Stimulated activated CD4-positive, alpha-beta T cell treated with anti-CD3 and anti-CD28 coated beads, Interleukin-2, amount 100 ng/mL, for 24 hours (primary cell): ENCODE results near the gene HNF1B.
A peak's percentile ranks its signal among the peaks of the same experiment; 100 is the strongest.
"Not testable (repeated sequence)": the region's sequence is repeated elsewhere in the genome, so short reads cannot be mapped to it uniquely, and the experiment has no call there.

Experiments
- DNase-seq, 2 donors: peaks; one replicate each; pipeline ENCODE4 v3.0.0-alpha.2; 2020

The HNF1B gene

DNA sequence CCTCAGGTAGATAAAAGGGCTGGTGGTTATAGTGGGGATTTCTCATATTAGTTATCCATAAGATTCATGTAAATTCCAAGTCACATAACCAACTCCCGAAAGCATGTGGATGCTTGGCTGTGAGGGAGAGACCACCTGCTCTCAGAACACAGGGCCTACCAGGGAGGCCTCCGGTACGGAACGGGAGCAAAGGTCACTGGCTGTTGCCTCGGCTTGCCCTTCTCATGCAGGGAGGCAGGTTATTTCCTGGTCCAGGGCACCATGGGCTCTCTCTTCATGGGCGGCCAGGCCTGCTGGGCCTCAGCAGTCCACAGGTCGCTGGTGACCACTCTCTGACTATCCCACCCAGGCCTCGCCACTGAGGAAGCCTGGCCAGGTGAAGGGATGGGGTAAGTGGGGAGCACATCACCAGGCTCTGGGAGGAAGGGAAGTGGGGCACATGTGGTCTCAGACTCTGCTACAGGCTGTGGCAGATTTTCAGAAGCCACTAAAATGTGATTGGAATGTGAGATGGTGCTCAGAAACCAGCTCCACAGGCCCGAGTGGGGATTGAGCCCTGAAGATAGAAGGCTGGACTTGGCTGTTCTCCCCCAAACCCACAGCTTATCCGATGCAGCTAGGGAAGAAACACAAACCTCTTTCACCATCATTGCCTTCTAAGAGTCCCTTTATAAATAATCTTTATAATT is 45.4 kb downstream of the HNF1B start:
- DNase-seq, result no peak

DNA sequence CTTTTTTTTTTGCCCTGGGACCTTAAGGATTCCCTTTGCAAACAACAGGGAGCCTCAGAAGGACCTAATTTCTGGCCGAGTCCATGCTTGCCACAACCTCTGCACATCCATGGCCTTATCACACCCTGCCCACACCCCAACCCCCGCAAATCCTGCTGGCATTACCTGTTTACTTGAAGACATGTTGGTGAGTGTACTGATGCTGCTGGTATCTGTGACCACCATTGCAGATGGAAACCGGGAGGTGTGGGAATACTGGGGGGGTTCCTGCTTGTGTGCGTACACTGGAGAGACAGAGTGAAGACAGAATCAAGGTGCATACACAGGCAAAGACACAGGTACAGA is 46.0 kb downstream of the HNF1B start:
- no peak for DNase-seq

DNA sequence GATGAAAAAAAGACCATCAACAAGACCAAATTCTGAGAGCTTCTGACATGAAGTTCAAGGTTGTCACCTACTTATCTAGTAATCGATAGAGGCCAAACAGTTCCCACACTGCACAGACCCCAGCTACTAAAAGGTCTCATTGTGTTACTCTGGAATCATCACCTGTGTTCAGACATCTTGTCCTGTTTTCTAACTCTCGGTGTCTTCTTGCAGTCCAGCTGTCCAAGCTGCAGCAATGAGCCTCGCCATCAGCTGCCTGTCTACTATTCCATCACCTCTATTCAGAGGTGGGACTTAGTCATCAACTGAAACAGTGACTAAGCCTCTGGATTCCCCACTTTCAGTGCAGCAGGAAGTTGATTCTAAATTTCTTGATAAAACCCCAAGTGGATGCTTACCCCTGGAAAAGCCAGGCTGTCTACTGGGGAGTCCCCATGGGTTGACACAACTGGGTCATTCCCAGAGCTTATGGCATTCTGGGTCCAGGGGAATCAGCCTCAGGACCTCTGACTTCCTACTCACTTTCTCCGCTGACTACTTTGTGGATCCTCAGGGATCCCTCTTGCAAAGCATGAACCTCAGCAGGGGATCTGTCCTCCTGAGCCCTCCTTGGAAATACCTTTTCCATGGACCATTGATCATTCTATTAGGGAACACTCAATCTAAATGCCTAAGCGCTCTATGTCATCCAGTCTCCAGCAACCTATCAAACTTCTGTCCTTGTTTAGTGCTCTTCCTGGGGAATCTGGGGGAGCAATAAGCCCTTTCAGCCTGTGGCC is 46.5 kb downstream of the HNF1B start:
- DNase-seq, result peak in 1 of 2 donors; percentile 23

DNA sequence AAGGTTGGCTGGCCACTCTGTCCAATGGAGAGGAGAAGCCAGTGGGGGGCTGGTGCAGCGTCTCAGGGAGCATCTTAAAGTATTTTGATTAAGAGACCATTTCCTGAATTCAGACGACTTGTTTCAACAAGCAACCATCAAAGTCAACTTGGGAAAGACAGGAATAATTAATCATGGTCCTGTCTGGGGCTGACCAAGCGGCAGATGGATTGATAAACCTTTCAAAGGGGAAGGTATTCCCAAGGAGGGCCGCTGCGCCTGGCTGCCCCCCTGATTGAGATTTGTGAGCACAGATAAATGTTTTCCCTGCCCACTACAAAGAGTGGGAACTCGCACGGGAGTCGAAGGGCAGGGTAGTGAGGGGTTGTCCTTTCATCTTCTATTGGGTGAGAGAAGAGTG is 47.5 kb downstream of the HNF1B start:
- no peak for DNase-seq

DNA sequence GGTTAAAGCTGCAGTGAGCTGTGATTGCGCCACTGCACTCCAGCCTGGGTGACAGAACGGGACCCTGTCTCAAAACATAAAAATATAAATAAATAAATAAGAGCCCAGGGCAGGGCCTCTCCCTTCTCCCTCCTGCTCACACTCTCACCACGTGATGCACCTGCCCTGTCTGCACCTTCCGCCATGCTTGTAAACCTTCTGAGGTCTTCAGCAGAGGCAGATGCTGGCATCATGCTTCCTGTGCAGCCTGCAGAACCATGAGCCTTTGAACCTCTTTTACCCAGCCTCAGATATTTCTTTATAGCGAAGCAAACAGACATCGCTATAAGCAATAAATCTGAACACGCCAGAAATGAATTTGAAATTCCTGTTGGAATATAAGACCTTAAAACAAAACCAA is 48.5 kb downstream of the HNF1B start:
- DNase-seq, result no peak

DNA sequence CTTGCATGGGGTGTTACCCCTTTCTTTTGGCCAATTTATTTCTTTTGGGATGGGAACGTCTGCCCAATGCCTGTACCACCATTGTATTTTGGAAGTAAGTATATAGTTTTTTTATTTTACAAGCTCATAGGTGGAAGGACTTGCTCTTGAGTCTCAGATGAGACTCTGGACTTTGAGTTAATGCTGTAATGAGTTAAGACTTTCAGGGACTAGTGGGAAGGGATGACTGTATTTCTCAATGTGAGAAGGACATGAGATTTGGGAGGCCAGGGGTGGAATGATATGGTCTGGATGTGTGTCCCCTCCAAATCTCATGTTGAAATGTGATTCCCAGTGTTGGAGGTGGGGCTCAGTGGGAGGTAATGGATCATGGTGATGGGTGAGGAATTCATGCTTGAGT is 49.1 kb downstream of the HNF1B start:
- no peak for DNase-seq

DNA sequence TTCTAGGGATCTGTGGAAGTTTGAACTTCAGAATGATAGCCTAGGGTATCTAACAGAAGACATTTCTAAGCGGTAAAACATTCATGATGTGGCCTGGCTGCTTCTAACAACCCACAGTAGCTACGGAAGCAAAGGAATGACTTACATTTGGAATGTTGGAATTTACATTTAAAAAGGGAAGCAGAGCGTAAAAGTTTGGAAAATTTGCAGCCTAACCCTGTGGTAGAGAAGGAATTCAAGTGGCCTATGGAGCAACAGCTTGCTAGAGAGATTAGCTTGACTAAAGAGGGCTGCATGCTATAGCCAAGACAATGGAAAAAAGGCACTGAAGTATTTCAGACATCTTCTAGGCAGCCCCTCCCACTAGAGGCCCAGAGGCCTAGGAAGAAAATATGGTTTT is 50.1 kb downstream of the HNF1B start:
- no peak for DNase-seq

DNA sequence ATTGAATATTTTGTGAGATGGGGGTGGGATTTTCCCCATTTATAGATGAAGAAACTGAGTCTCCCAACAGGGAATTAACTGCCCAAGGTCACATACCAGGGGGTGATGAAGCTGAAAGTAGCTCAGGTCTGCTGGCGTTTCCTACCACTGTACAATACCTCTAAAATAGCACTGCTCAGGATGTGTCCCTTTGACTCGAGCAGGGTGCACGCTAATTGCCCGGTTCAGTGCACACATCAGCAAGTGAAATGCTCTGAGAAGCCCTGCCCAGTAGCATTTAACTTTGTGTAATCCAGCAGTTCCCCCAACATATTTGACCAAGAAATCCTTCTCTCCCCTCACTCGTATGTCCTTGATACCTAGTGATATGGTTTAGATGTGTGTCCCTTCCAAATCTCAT is 51.5 kb downstream of the HNF1B start:
- no peak for DNase-seq

DNA sequence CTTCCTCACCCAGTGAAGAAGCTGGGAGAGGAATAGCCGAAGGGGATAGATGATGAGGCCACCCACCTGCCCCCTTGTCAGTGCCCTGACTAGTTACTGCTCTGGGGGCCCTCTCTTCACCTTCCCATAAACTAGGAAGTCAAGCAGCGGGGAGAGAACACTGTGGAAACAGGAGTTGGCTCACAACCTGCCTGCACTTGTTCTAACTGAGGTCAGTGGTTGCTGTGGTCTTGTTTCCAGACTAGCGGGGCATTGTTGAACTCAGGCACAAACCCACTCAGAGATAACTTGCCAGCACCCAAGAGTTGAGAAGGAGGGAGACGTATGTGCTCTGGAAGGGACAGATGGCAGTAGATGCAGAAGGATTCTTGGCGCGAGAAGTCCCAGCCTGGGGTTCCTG is 53.1 kb downstream of the HNF1B start:
- no peak for DNase-seq

DNA sequence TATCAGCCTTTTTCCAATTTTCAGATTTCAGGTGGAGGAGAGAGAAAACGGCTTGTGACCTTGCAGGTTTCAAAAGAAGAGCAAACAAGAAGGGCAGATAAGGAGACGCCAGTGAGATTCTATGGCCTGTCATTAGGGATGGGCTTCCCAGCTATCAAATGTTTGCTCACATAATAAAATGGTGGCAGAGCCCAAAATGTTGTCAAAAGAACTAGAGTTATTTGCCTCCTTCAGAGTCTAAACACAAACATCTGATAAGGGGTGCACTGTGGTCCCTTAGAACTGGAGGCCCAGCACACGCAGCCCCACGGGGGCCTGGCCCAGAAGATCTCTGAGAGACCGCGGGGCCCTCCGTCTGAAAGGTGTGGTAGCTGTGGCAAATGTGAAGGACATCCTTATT is 55.5 kb downstream of the HNF1B start:
- DNase-seq, result no peak

DNA sequence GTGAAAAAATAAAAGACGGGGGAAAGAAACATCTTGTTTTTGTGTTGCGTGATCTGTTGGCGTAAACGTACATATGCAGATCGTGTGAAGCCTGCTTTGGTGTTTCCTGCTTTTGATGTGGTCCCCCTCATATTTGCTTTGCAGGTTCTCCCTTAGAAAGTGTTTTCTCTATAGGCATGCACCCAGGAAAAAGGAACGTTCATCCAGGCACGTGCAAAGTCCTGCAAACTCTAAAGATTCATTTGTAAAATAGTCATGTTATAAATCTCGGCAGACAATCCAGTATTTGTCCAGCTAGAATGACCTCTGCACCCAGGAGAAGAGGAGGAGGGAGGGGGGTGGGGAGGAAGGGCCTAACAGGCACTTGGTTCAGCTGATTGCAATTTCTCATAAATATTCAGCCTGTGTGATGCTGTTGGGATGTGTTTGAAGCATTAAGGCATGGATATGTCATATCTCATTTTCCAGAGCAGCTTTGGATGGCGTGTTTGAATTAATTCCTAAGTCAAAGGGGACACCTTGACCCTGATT is 61.3 kb downstream of the HNF1B start:
- no peak for DNase-seq

DNA sequence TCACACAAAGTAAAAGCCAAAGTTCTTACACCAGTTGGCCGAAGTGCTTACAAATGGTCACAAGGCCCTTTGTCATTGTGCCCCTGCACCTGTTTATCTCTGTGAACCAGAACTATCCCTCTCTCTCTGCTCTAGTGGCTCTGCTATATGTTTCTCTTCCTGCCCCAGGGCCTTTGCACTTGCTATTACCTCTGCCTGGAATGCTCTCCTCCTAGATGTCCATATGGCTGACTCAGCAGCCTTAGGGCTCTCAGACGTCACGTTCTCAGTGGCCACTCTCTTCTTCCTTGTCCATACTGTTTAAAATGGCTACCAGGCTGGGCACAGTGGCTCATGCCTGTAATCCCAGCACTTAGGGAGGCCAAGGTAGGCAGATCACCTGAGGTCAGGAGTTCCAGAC is 62.9 kb downstream of the HNF1B start:
- no peak for DNase-seq

DNA sequence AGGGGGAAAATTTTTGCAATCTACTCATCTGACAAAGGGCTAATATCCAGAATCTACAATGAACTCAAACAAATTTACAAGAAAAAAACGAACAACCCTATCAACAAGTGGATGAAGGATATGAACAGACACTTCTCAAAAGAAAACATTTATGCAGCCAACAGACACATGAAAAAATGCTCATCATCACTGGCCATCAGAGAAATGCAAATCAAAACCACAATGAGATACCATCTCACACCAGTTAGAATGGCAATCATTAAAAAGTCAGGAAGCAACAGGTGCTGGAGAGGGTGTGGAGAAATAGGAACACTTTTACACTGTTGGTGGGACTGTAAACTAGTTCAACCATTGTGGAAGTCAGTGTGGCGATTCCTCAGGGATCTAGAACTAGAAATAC is 64.9 kb downstream of the HNF1B start:
- not testable (repeated sequence) for DNase-seq

DNA sequence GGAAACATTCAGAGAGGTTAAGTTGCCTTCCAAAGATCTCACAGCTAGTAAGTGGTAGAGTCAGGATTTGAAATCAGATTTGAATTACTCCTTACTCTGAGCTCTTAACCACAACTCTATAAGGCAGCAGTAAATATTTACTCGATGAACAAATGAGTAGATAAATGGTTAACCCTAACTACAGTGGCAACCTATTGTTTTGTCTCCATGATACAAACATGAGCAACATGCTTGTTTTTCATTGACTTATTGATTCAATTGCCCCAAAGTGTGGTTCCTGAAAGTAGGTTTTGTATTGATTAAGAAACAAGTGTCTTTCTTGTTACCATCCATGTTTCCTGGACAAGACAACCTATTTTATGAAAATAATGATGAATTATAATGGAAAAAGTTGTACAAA is 66.8 kb downstream of the HNF1B start:
- DNase-seq, result no peak

DNA sequence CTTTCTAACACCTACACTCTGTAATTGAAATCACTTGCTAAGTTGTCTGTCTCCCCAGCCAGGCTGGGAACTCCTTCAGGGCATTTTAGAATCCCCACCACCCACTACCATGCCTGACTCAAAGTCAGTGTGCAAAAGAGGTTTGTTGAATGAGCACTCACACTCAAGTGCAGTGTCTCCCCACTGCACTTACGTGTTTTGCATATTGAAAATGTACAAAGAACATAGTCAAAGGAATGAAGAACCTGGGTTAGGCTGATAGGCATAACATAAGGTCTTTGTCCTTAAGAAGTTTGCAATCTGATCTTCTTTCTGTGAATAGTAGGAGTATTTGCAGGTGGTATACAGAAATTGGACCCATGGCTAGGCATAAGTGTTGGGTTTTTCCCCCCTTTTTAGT is 67.8 kb downstream of the HNF1B start:
- DNase-seq, result no peak

DNA sequence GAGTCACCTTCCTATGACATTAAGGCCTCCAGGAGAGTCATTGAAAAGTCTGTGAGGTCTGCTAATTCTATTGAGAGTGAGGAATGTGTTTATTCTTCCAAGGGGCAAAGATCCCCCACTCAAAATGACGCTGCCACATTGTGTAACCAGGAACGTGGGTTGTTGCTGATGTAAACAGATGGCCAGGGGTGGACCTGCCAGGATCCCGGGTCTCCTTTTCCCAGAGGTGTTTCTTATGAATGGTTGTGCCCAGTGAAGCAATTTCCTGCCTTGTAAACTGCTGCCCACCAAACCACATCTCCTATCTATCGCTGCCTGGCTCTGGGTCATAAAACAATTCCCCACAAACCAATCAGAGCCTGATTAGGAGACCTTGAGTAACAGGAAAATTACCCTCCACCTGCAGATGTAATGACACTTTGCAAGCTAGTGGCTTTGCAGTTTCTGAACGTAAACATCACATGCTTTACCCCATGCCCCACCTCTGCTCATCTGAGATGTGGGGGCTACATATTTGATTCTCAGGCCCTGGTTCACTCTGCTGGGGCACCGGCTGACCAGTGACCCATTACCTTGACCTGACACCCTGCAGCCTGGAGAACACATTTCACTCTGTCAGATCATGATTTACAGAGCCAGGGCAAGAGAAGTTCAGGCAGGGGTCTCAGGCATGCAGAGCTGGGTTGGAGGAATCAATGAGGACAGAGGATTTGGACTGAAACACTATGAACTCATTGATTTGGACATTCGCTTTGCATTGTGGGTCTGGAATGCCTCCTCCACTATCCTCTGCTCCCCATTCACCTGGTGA is 68.5 kb downstream of the HNF1B start:
- DNase-seq, result no peak

DNA sequence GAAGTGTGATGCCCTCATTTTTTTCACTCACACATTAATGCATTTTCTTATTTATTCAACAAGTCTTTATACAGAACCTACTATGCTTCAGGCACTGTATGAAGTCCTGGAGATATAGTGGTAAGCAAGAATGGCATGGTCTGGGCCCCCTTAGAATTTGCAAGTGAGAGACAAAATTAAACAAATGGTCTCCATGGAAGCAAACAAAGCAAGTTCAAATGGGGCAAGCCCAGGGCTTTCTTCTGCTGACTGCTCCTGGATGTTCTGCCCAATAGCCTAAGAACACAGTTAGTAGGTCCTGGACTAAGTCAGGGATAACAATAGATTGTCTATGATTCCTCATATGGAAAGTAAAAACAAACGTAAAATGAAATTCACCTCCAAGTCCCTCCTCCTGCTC is 70.3 kb downstream of the HNF1B start:
- no peak for DNase-seq

DNA sequence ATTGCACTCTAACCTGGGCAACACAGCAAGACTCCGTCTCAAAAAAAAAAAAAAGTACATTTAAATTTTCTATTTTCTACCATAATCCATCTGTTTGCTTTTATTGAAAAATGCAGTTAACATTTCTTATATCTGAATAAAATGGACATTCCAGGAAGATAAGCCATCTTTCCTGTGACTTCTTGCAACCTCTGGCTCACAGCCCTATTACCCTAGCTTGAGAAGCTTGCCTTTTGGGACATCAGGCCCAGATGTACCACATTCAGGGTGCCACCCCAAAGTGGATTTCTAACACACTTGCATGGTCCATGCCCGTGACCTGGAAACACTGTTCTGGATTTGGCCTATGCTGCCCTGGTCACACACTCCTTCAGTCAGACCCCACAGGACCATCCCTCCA is 71.5 kb downstream of the HNF1B start:
- DNase-seq, result no peak

DNA sequence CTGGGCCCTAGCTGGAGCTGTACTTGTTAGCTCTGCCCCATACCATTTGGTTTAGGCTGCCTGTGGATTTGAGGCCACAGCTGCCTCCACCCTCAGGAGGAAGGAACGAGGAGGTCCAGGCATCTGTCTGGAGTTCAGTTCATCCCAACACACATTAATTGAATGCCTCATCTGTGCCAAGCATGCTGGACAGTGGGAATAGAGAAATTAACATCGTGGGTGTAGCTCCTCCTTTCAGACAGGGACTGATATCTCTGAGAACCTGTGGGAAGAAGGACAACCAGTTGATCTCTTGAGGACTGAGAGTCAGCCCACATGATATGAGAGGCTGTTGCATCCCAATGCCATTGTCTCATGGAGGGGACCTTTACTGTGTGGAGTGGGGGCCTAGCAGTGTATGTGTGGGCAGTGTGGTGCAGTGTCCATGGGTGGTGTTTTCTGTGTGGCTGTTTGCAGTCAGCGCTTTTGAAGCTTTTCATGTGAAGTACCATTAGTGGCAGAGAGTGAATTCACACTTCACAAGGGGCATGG is 72.2 kb downstream of the HNF1B start:
- no peak for DNase-seq

DNA sequence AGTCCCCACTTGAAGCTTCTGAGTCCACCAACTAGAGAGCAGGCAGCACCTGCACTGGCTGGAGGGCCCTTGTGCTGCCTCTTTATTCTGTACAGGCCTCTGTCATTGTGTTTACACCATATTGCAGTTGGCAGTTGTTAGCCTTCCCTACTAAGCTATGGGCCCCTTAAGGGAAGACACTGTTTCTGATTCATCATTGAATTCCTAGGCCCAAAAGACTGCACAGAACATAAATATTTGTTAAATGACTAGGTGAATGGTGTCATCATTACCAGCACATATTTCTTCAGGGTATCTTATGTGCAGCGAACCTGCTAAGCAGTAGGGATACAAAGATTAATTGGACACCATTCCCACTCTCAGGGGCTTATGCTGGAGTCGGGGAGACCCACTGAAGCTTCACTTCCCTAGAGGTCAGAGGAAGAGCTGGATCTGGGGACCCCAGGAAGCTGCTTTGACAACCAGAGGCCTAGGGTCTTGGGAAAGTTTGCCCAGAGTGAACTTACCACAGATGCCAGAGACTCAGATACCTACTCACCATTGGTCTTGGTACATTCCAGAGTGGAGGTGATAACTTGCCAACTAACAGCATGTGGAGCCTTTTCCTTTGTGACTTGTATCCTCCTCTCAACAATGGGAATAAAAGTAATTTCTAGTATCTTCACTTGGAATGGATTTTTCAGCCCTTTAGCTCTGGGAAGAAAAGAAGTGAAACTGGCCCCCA is 72.9 kb downstream of the HNF1B start:
- no peak for DNase-seq

DNA sequence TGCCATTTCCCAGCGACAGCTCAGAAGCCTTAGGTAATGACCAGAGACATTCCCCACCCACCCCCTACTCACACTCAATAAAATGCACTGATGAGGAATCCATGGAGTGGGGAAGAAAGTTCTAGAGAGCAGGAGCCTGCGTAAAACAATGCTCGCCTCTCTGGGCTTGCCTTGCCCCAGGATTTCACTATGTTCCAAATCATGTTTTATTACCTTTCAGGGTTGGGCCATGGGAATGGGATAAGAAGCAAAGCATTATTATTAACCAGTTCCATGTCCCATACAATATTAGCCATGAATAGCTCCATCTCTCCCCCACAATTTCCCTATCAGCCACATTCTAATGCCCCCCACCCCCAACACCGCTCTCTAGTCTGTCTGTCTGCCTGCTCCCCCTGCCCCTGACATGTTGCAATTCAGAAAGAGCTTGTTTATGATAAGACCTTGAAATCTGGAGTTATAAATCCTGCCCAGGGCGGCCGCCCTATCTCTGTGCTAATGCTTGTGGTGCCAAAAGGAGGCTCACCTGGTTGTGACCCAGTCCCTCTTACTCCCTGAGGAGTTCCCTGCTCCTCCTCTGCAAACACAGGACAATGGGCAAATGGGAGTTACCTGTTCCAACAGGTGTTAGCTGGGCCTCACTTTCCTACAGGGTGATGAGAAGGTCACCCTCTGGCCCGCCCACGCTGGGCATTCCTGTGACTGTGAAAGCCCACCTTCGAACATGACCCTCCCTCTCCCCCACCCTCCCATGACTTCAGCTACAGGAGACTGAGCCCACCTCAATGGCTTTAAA is 73.6 kb downstream of the HNF1B start:
- DNase-seq, result no peak

DNA sequence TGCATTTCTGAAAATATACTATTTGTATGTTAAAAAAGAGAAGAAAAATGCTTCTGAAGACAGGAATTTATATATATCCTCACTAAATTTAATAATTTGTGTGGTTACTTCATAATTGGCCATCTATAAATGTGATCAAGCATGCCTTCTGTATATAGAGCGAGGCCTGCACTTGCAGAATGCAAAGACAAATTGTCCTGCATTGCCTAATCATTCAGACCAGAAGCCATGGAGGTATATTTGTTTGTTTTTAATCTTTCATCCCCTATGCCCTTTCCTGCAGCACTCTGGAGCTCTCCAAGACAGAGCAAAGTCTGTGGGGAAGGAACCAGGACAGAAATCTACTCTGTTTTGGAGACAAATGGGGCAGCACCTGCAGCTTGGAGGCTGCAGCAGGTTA is 77.8 kb downstream of the HNF1B start:
- DNase-seq, result no peak
